ENCODE measurements around the gene MXRA7.
"Not testable (repeated sequence)": the region's sequence is repeated elsewhere in the genome, so short reads cannot be mapped to it uniquely, and the experiment has no call there.

MXRA7 gene

GRCh38 chr17:76643553-76644148, 67.1 kb downstream of the MXRA7 start, which contains the start of gene ST6GALNAC1:
Gene ST6GALNAC1 (minus strand): TSS chr17:76643757. CDS start chr17:76643638, 119 bp downstream.
- DNase-seq (ENCODE audit: low read depth, low spot score), result no peak

GRCh38 chr17:76642994-76643393, 67.8 kb downstream of the MXRA7 start:
- no peak for DNase-seq (ENCODE audit: low read depth, low spot score)

DNA sequence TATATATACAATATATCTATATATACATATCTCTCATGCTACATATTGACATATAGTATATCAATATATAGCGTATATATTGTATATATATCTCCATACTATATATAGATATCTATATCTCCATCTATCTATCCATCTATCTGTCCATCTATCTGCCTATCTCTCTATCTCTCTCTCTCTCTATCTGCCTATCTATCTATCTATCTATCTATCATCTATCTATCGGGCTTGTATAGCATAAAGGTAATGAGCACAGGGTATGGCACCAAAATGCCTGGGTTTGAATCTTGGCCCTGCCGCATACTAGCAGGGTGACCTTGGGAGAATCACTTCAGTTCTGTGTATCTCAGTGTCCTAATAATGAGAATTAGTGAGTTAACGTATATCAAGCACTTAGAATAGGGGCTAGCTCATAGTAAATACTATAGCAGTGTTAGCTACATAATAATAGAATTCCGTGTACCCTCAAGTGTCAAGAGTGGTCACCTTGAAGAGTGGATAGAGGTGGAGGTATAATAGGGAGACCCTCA, 68.7 kb downstream of the MXRA7 start:
- DNase-seq (ENCODE audit: low read depth, low spot score), result no peak

- no peak for DNase-seq (ENCODE audit: low read depth, low spot score)
These were observed 69.3 kb downstream of the MXRA7 start for GRCh38 chr17:76641501-76641900.

- DNase-seq (ENCODE audit: low read depth, low spot score), result no peak
These were observed 70.0 kb downstream of the MXRA7 start for GRCh38 chr17:76640550-76641380.

- DNase-seq (ENCODE audit: low read depth, low spot score), result no peak
These were observed 72.5 kb downstream of the MXRA7 start for GRCh38 chr17:76638263-76638662.

DNA sequence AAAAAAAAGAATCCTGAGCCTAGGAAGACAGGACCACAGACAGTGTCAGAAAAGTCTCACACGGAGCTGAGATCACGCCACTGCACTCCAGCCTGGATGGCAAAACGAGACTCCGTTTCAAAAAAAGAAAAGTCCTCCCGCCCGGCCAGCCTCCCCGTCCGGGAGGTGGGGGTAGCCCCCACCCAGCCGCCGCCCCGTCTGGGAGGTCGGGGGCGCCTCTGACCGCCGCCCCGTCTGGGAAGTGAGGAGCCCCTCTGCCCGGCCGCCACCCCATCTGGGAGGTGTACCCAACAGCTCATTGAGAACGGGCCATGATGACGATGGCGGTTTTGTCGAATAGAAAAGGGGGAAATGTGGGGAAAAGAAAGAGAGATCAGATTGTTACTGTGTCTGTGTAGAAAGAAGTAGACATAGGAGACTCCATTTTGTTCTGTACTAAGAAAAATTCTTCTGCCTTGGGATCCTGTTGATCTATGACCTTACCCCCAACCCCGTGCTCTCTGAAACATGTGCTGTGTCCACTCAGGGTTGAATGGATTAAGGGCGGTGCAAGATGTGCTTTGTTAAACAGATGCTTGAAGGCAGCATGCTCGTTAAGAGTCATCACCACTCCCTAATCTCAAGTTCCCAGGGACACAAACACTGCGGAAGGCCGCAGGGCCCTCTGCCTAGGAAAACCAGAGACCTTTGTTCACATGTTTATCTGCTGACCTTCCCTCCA, 74.1 kb downstream of the MXRA7 start:
- not testable (repeated sequence) for DNase-seq (ENCODE audit: low read depth, low spot score)

DNA sequence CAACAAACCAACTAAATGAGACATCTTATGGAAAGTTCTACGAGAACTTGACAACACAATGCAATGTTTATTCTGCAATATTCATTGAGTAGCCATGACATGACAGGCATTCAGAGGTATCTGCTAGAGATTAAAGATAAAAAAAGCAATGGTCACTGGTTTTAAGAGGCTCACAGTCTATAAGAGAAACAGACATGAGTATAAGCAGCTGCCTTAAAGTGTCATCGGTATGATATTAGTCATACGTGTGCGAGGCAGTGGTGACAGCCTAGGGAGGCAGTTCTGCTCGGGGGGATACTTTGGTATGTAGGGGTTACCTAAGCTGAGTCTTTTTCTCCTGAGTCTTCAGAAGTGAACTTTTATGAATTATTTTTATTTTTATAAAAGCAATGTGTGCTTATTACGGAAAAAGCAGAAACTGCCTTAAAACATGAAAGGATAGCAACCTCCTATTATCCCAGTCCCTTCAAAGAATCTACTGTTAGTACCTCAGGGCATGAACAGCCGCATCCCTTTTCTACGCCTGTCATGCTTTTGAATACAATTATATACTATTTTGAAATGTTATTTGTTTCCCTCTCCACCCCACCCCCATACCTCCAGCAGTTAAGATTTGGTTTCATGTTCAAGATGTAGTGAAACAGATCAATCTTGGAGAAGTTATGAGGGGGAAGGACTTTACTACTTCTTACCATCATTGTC, 75.0 kb downstream of the MXRA7 start:
- DNase-seq (ENCODE audit: low read depth, low spot score), result no peak

- DNase-seq (ENCODE audit: low read depth, low spot score), result no peak
These were observed 75.7 kb downstream of the MXRA7 start for GRCh38 chr17:76635039-76635438.

GRCh38 chr17:76633628-76634328, 77.0 kb downstream of the MXRA7 start:
- DNase-seq (ENCODE audit: low read depth, low spot score), result no peak

- no peak for DNase-seq (ENCODE audit: low read depth, low spot score)
These were observed 78.8 kb downstream of the MXRA7 start for GRCh38 chr17:76631821-76632565.

- DNase-seq (ENCODE audit: low read depth, low spot score), result no peak
These were observed 80.6 kb downstream of the MXRA7 start for GRCh38 chr17:76630151-76630550.
